HCT116 (cell line): Measurements from ENCODE around the gene CYP46A1. TPM values are rescaled to one million over a fixed set of nuclear protein-coding genes. Genes with fewer than 3 reads are reported as not detected.

ENCODE experiments used
- ATAC-seq: fragments of 200-7000 bp; cut with Tn5 transposase; 2 replicates; pipeline ENCODE4 v1.9.1; 2020; ENCODE audit warnings: mild to moderate bottlenecking, moderate library complexity
- BruUV-seq: library from RNA; stranded (reverse); fragments of 400-500 nt; replicated peaks from 2 replicates; lab custom pipeline; 2021; lab: Mats Ljungman, UMichigan
- CTCF ChIA-PET: fragments of 300-600 bp; sonication (Branson Sonifier 250); formaldehyde crosslinking; loops from one replicate; lab custom pipeline; 2021; ENCODE audit warnings: antibody characterized with exemption; lab: Charles Lee
- POLR2A ChIA-PET: fragments of 300-600, 350-600 bp; sonication (Branson Sonifier 250); formaldehyde crosslinking; loops from one replicate; lab custom pipeline; 2021; ENCODE audit warnings: antibody characterized with exemption; lab: Charles Lee
- RAD21 ChIA-PET, 2 experiments: fragments of 300-600 bp; sonication (Branson Sonifier 250); formaldehyde crosslinking; loops; one replicate each; lab custom pipeline; 2023; ENCODE audit warnings: low total read pairs in 2 of 2; ENCODE audit not compliant: uncharacterized antibody in 2 of 2, unreplicated experiment in 2 of 2, low non-redundant PET in 1 of 2; lab: Charles Lee
- DNase-seq: peaks from one replicate; pipeline ENCODE4 v3.0.0-alpha.2; 2010; ENCODE audit warnings: low read depth, low spot score
- H2AFZ ChIP-seq: fragments of 200-600 bp; shearing (Covaris generic), sonication (generic); 2 replicates; pipeline ENCODE4 v1.6.1; 2017; ENCODE audit warnings: low read depth, mixed run types, mixed read lengths, antibody characterized with exemption, low read length; ENCODE audit not compliant: poor library complexity, severe bottlenecking
- H3K27ac ChIP-seq: 2 replicates; pipeline ENCODE4 v1.5.1; 2012; ENCODE audit warnings: low read depth, low read length
- H3K27me3 ChIP-seq: fragments of 200-600 bp; sonication (generic); 2 replicates; pipeline ENCODE4 v1.6.1; 2016; ENCODE audit warnings: mixed run types, low read length, mixed read lengths; ENCODE audit not compliant: insufficient read depth
- H3K36me3 ChIP-seq, 2 experiments: fragments of 200-500 bp in 1 of 2; fragments of 200-600 bp in 1 of 2; sonication (Bioruptor generic) in 1 of 2; sonication (generic) in 1 of 2; 2 replicates each; pipeline versions ENCODE4 v1.5.1 to v1.6.1; 2014 to 2016; ENCODE audit warnings: low read length in 2 of 2, inconsistent platforms in 1 of 2, mixed read lengths in 1 of 2, mixed run types in 1 of 2; ENCODE audit not compliant: insufficient read depth in 2 of 2, control insufficient read depth in 1 of 2
- H3K4me1 ChIP-seq, 2 experiments: fragments of 200-600 bp in 1 of 2; sonication (generic) in 1 of 2; 2 replicates each; pipeline versions ENCODE4 v1.5.1 to v1.6.1; 2012 to 2017; ENCODE audit warnings: low read length in 2 of 2, inconsistent platforms in 1 of 2, mild to moderate bottlenecking in 1 of 2, mixed read lengths in 1 of 2, mixed run types in 1 of 2, moderate library complexity in 1 of 2; ENCODE audit not compliant: insufficient read depth in 2 of 2, control insufficient read depth in 1 of 2
- H3K4me2 ChIP-seq: fragments of 200-600 bp; sonication (generic); 2 replicates; pipeline ENCODE4 v1.6.1; 2017; ENCODE audit warnings: mixed run types, low read length, mixed read lengths
- H3K4me3 ChIP-seq, 2 experiments: fragments of 200-600 bp in 1 of 2; sonication (generic) in 1 of 2; replicated peaks in 1 of 2; 2 replicates each; pipeline ENCODE4 v1.5.1; 2011 to 2016; ENCODE audit warnings: low read length in 2 of 2, control low read depth in 1 of 2, low read depth in 1 of 2, mild to moderate bottlenecking in 1 of 2, mixed read lengths in 1 of 2, mixed run types in 1 of 2
- H3K79me2 ChIP-seq: fragments of 200-600 bp; sonication (generic); 2 replicates; pipeline ENCODE4 v1.6.1; 2017; ENCODE audit warnings: mild to moderate bottlenecking, mixed run types, low read length, moderate library complexity, mixed read lengths; ENCODE audit not compliant: insufficient read depth
- H3K9ac ChIP-seq: fragments of 200-600 bp; sonication (generic); 2 replicates; pipeline ENCODE4 v1.6.1; 2016; ENCODE audit warnings: low read length, mixed read lengths
- H3K9me2 ChIP-seq: fragments of 200-600 bp; sonication (generic), shearing (Covaris generic); 2 replicates; pipeline ENCODE4 v1.6.1; 2017; ENCODE audit warnings: mixed run types, mild to moderate bottlenecking, moderate library complexity; ENCODE audit not compliant: insufficient read depth
- H3K9me3 ChIP-seq, 2 experiments: fragments of 200-500 bp in 1 of 2; fragments of 200-600 bp in 1 of 2; sonication (Bioruptor generic) in 1 of 2; sonication (generic) in 1 of 2; 2 replicates each; pipeline ENCODE4 v1.6.1; 2014 to 2017; ENCODE audit warnings: low read length in 2 of 2, mixed read lengths in 2 of 2, inconsistent platforms in 1 of 2, low read depth in 1 of 2, mild to moderate bottlenecking in 1 of 2, mixed run types in 1 of 2, moderate library complexity in 1 of 2; ENCODE audit not compliant: control insufficient read depth in 1 of 2, insufficient read depth in 1 of 2
- H4K20me1 ChIP-seq: fragments of 200-600 bp; sonication (generic), shearing (Covaris generic); 2 replicates; pipeline ENCODE4 v1.6.1; 2017; ENCODE audit warnings: mixed run types, mild to moderate bottlenecking, moderate library complexity; ENCODE audit not compliant: insufficient read depth
- CBX3 ChIP-seq: IDR thresholded peaks from 2 replicates; pipeline ENCODE4 v1.6.1; 2012; ENCODE audit warnings: low read depth
- CEBPB ChIP-seq: IDR thresholded peaks from 2 replicates; pipeline ENCODE4 v1.6.1; 2012; ENCODE audit warnings: low read depth
- EGR1 ChIP-seq: IDR thresholded peaks from 2 replicates; pipeline ENCODE4 v1.6.1; 2012; ENCODE audit warnings: low read depth
- ELF1 ChIP-seq: IDR thresholded peaks from 2 replicates; pipeline ENCODE4 v1.6.1; 2012; ENCODE audit warnings: low read depth, borderline replicate concordance
- EZH2 ChIP-seq: fragments of 200-600 bp; sonication (generic); IDR thresholded peaks from 2 replicates; pipeline ENCODE4 v1.6.1; 2017; ENCODE audit warnings: antibody characterized with exemption, mixed run types
- EZH2phosphoT487 ChIP-seq: fragments of 200-600 bp; IDR thresholded peaks from 2 replicates; pipeline ENCODE4 v1.6.1; 2018; ENCODE audit warnings: antibody characterized with exemption, borderline replicate concordance
- FOSL1 ChIP-seq: IDR thresholded peaks from 2 replicates; pipeline ENCODE4 v1.6.1; 2012; ENCODE audit warnings: low read depth
- JUND ChIP-seq: IDR thresholded peaks from 2 replicates; pipeline ENCODE4 v1.6.1; 2012
- POLR2A ChIP-seq: IDR thresholded peaks from 2 replicates; pipeline ENCODE4 v1.7.0; 2011; ENCODE audit warnings: borderline replicate concordance; ENCODE audit not compliant: insufficient read depth, insufficient read length; ENCODE audit errors: extremely low read depth
- POLR2AphosphoS5 ChIP-seq: IDR thresholded peaks from 2 replicates; pipeline ENCODE4 v1.6.1; 2011; ENCODE audit warnings: mild to moderate bottlenecking, low read depth, low read length, moderate library complexity
- SIN3A ChIP-seq: IDR thresholded peaks from 2 replicates; pipeline ENCODE4 v1.6.1; 2012; ENCODE audit warnings: low read depth
- SP1 ChIP-seq: IDR thresholded peaks from 2 replicates; pipeline ENCODE4 v1.6.1; 2012; ENCODE audit warnings: low read depth
- SRF ChIP-seq: IDR thresholded peaks from 2 replicates; pipeline ENCODE4 v1.6.1; 2012; ENCODE audit warnings: low read depth
- ZFX ChIP-seq: fragments of 450-650 bp; IDR thresholded peaks from 2 replicates; pipeline ENCODE4 v1.6.1; 2017
- ZNF274 ChIP-seq: fragments of 200-500 bp; sonication (Bioruptor generic); IDR thresholded peaks from 2 replicates; pipeline ENCODE4 v1.6.1; 2014; ENCODE audit warnings: mild to moderate bottlenecking, low read depth, low read length, inconsistent platforms
- intact Hi-C: fragments of 100-400 bp; cut with micrococcal nuclease; formaldehyde crosslinking; loops from 2 replicates; pipeline ENCODE4 v1.10.0; 2022
- total RNA-seq: library from RNA; stranded (reverse); gene quantifications from one replicate; pipeline ENCODE4 v1.2.1, GENCODE V29; 2021; ENCODE audit not compliant: unreplicated experiment
- TF ChIP-seq, protein P1 (sequence below): IDR thresholded peaks from 2 replicates; pipeline ENCODE4 v1.6.1; 2011; ENCODE audit warnings: mild to moderate bottlenecking, low read length, moderate library complexity; ENCODE audit not compliant: insufficient replicate concordance; ENCODE audit errors: extremely low read depth
- TF ChIP-seq, protein P2 (sequence below): IDR thresholded peaks from 2 replicates; pipeline ENCODE4 v1.6.1; 2012
- TF ChIP-seq, protein P3 (sequence below): IDR thresholded peaks from 2 replicates; pipeline ENCODE4 v1.6.1; 2012; ENCODE audit warnings: low read depth
- TF ChIP-seq, protein P4 (sequence below): IDR thresholded peaks from 2 replicates; pipeline ENCODE4 v1.6.1; 2012
- TF ChIP-seq, protein P5 (sequence below), 3 experiments: fragments of 200-600 bp in 1 of 3; sonication (generic) in 1 of 3; IDR thresholded peaks in 2 of 3; conservative IDR thresholded peaks in 1 of 3; 2 replicates each; pipeline ENCODE4 v1.5.1; 2012 to 2017; ENCODE audit warnings: low read depth in 2 of 3, low read length in 2 of 3, antibody characterized with exemption in 1 of 3, borderline replicate concordance in 1 of 3, control low read depth in 1 of 3, mild to moderate bottlenecking in 1 of 3, mixed read lengths in 1 of 3, mixed run types in 1 of 3, moderate library complexity in 1 of 3; ENCODE audit not compliant: insufficient read depth in 1 of 3

CYP46A1 gene
- total RNA-seq, 1 experiment from 2014 or later, result 0.76 TPM

DNA sequence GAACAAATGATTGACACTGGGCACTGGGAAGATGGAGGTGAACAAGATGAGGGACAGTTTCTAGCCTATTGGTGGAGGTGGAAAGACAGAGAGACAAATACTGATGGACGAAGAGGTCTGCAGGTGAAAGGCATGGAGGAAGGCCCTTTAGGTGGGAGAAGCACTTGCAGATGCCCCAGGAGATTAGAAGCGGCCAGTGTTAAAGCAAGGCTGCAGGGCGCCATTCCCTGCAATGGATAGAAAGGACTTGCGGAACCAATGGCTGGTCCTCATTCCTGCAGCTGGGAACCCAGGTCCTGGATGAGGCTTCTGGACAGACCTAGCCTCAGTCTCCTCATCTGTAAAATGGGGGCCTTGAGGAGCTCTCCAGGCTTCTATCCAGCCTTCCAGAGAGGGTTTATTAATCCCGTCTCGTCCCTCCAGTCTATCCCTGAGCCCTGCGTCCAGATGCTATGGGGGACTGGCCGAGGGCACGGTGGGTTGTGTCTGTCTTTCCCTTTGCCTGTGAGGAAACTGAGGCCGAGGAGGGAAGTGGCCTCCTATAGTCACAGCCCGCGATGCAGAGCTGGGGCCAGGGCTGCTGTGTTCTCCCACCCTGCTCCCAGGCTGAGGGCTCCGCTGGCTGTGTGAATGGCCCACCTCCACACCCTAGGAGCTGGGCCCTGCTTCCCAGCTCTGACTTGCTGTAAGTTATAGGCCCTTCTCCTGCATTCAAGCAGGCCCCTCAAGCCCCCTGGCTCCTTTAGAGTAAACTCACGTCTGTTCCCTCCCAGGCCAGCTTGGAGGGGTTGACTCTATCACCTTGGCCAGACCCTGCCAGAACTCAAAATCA lies 33.0 kb downstream of the CYP46A1 start:
- Histone ChIP-seq H3K4me3 (no peak overlapping the region), H3K9ac (no peak overlapping the region), H3K9me2 (no peaks in the 10 kb centered on the region), H3K79me2 (no peaks in the 10 kb centered on the region), H3K4me2 (no peak overlapping the region), H3K9me3 (no peaks in the 10 kb centered on the region), H3K27ac (no peak overlapping the region), H3K4me1 (no peaks in the 10 kb centered on the region), H4K20me1 (no peaks in the 10 kb centered on the region), H3K27me3 (no peaks in the 10 kb centered on the region; the same call in 1 of the 2 replicates)
- intact Hi-C loops, result no loop called here
- ChIA-PET RAD21 (no interaction called here), POLR2A (no interaction called here), CTCF (no interaction called here)
- no peak; the same call in 1 of the 2 replicates for ATAC-seq
- DNase-seq, result no peak
- TF ChIP-seq, protein P1, sequence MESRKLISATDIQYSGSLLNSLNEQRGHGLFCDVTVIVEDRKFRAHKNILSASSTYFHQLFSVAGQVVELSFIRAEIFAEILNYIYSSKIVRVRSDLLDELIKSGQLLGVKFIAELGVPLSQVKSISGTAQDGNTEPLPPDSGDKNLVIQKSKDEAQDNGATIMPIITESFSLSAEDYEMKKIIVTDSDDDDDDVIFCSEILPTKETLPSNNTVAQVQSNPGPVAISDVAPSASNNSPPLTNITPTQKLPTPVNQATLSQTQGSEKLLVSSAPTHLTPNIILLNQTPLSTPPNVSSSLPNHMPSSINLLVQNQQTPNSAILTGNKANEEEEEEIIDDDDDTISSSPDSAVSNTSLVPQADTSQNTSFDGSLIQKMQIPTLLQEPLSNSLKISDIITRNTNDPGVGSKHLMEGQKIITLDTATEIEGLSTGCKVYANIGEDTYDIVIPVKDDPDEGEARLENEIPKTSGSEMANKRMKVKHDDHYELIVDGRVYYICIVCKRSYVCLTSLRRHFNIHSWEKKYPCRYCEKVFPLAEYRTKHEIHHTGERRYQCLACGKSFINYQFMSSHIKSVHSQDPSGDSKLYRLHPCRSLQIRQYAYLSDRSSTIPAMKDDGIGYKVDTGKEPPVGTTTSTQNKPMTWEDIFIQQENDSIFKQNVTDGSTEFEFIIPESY, result no peak
- no peak for TF ChIP-seq ZFX
- no peak for TF ChIP-seq ELF1
- TF ChIP-seq CBX3, result no peak
- TF ChIP-seq ZNF274, result no peak
- TF ChIP-seq, protein P2, sequence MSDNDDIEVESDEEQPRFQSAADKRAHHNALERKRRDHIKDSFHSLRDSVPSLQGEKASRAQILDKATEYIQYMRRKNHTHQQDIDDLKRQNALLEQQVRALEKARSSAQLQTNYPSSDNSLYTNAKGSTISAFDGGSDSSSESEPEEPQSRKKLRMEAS, result no peak
- TF ChIP-seq, protein P3, sequence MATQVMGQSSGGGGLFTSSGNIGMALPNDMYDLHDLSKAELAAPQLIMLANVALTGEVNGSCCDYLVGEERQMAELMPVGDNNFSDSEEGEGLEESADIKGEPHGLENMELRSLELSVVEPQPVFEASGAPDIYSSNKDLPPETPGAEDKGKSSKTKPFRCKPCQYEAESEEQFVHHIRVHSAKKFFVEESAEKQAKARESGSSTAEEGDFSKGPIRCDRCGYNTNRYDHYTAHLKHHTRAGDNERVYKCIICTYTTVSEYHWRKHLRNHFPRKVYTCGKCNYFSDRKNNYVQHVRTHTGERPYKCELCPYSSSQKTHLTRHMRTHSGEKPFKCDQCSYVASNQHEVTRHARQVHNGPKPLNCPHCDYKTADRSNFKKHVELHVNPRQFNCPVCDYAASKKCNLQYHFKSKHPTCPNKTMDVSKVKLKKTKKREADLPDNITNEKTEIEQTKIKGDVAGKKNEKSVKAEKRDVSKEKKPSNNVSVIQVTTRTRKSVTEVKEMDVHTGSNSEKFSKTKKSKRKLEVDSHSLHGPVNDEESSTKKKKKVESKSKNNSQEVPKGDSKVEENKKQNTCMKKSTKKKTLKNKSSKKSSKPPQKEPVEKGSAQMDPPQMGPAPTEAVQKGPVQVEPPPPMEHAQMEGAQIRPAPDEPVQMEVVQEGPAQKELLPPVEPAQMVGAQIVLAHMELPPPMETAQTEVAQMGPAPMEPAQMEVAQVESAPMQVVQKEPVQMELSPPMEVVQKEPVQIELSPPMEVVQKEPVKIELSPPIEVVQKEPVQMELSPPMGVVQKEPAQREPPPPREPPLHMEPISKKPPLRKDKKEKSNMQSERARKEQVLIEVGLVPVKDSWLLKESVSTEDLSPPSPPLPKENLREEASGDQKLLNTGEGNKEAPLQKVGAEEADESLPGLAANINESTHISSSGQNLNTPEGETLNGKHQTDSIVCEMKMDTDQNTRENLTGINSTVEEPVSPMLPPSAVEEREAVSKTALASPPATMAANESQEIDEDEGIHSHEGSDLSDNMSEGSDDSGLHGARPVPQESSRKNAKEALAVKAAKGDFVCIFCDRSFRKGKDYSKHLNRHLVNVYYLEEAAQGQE, result no peak
- TF ChIP-seq, protein P4, sequence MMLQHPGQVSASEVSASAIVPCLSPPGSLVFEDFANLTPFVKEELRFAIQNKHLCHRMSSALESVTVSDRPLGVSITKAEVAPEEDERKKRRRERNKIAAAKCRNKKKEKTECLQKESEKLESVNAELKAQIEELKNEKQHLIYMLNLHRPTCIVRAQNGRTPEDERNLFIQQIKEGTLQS, result no peak
- TF ChIP-seq POLR2A, result no peak
- TF ChIP-seq JUND, result no peak
- no peak for TF ChIP-seq SIN3A
- no peak for TF ChIP-seq EGR1
- no peak for TF ChIP-seq EZH2phosphoT487
- TF ChIP-seq, protein P5, sequence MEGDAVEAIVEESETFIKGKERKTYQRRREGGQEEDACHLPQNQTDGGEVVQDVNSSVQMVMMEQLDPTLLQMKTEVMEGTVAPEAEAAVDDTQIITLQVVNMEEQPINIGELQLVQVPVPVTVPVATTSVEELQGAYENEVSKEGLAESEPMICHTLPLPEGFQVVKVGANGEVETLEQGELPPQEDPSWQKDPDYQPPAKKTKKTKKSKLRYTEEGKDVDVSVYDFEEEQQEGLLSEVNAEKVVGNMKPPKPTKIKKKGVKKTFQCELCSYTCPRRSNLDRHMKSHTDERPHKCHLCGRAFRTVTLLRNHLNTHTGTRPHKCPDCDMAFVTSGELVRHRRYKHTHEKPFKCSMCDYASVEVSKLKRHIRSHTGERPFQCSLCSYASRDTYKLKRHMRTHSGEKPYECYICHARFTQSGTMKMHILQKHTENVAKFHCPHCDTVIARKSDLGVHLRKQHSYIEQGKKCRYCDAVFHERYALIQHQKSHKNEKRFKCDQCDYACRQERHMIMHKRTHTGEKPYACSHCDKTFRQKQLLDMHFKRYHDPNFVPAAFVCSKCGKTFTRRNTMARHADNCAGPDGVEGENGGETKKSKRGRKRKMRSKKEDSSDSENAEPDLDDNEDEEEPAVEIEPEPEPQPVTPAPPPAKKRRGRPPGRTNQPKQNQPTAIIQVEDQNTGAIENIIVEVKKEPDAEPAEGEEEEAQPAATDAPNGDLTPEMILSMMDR (IDR thresholded peaks at IDR 0.05 in 2 of 3, conservative IDR thresholded peaks at IDR 0.05 in 1 of 3; ENCODE audit: borderline replicate concordance in 1 of 3, insufficient read depth in 1 of 3, low read depth in 2 of 3, low read length in 2 of 3), result no peak
- TF ChIP-seq SP1, result no peak
- no peak for TF ChIP-seq SRF
- no peak for TF ChIP-seq POLR2AphosphoS5
- no peak for TF ChIP-seq EZH2
- no peak for TF ChIP-seq FOSL1
- no peak for TF ChIP-seq CEBPB
- TF ChIP-seq, all 23 proteins: peak for 0
- H3K36me3 ChIP-seq, result no peaks in the 10 kb centered on the region
- H2AFZ ChIP-seq, result no peak overlapping the region
- BruUV-seq, result no TSS peak
